ENCODE measurements around the gene PCSK9.
"Not testable (repeated sequence)": the region's sequence is repeated elsewhere in the genome, so short reads cannot be mapped to it uniquely, and the experiment has no call there.

DNA sequence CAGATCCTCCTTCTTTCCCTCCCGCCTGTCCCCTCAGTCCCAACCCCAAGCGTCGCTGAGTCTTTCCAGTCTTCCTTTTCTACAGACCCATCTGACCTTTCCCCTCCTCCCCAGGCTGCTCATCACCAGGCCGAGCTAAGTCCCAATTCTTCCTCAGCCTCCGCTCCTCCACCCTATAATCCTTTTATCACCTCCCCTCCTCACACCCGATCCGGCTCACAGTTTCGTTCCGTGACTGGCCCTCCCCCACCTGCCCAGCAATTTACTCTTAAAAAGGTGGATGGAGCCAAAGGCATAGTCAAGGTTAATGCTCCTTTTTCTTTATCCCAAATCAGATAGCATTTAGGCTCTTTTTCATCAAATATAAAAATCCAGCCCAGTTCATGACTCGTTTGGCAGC, 15.2 kb upstream of the PCSK9 start:
- TF ChIP-seq, protein P1, sequence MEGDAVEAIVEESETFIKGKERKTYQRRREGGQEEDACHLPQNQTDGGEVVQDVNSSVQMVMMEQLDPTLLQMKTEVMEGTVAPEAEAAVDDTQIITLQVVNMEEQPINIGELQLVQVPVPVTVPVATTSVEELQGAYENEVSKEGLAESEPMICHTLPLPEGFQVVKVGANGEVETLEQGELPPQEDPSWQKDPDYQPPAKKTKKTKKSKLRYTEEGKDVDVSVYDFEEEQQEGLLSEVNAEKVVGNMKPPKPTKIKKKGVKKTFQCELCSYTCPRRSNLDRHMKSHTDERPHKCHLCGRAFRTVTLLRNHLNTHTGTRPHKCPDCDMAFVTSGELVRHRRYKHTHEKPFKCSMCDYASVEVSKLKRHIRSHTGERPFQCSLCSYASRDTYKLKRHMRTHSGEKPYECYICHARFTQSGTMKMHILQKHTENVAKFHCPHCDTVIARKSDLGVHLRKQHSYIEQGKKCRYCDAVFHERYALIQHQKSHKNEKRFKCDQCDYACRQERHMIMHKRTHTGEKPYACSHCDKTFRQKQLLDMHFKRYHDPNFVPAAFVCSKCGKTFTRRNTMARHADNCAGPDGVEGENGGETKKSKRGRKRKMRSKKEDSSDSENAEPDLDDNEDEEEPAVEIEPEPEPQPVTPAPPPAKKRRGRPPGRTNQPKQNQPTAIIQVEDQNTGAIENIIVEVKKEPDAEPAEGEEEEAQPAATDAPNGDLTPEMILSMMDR (IDR thresholded peaks at IDR 0.05), result not testable (repeated sequence)
- not testable (repeated sequence) for TF ChIP-seq ZFX (IDR thresholded peaks at IDR 0.05; ENCODE audit: borderline replicate concordance)

Measured in 22Rv1 (cell line).